ENCODE measurements around the gene GJC2.

GRCh38 chr1:228150120-228150460, 360 bp downstream of the GJC2 start:
- no peak for TF ChIP-seq POLR2A (IDR thresholded peaks at IDR 0.05)
- TF ChIP-seq, protein P1, sequence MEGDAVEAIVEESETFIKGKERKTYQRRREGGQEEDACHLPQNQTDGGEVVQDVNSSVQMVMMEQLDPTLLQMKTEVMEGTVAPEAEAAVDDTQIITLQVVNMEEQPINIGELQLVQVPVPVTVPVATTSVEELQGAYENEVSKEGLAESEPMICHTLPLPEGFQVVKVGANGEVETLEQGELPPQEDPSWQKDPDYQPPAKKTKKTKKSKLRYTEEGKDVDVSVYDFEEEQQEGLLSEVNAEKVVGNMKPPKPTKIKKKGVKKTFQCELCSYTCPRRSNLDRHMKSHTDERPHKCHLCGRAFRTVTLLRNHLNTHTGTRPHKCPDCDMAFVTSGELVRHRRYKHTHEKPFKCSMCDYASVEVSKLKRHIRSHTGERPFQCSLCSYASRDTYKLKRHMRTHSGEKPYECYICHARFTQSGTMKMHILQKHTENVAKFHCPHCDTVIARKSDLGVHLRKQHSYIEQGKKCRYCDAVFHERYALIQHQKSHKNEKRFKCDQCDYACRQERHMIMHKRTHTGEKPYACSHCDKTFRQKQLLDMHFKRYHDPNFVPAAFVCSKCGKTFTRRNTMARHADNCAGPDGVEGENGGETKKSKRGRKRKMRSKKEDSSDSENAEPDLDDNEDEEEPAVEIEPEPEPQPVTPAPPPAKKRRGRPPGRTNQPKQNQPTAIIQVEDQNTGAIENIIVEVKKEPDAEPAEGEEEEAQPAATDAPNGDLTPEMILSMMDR (IDR thresholded peaks at IDR 0.05): no peak
